SK-N-MC (cell line): Measurements from ENCODE around the gene BTN3A1.
"Not testable (repeated sequence)": the region's sequence is repeated elsewhere in the genome, so short reads cannot be mapped to it uniquely, and the experiment has no call there.

Experiments used
- DNase-seq: peaks from one replicate; pipeline ENCODE4 v3.0.0-alpha.2; 2011; ENCODE audit warnings: low read depth, low spot score
- H3K27ac ChIP-seq: fragments of 200-600 bp; sonication (generic); 2 replicates; pipeline ENCODE4 v1.5.1; 2016; ENCODE audit warnings: mixed run types
- H3K36me3 ChIP-seq: fragments of 200-600 bp; sonication (generic); 2 replicates; pipeline ENCODE4 v1.6.1; 2017; ENCODE audit warnings: antibody characterized with exemption, low read length, mixed read lengths; ENCODE audit not compliant: insufficient read depth
- H3K4me3 ChIP-seq: fragments of 200-600 bp; sonication (generic); 2 replicates; pipeline ENCODE4 v1.5.1; 2016
- H3K9ac ChIP-seq: fragments of 200-600 bp; sonication (generic); 2 replicates; pipeline ENCODE4 v1.8.0; 2017; ENCODE audit warnings: mixed run types, mixed read lengths; ENCODE audit not compliant: insufficient read length
- H3K9me3 ChIP-seq: fragments of 200-600 bp; sonication (generic); 2 replicates; pipeline ENCODE4 v1.6.1; 2017; ENCODE audit warnings: low read depth, mild to moderate bottlenecking, antibody characterized with exemption, low read length, moderate library complexity, mixed read lengths
- EZH2 ChIP-seq: fragments of 200-600 bp; sonication (generic); IDR thresholded peaks from one replicate; pipeline ENCODE4 v1.6.1; 2017; ENCODE audit warnings: antibody characterized with exemption
- FOXP2 ChIP-seq: optimal IDR thresholded peaks from 2 replicates; pipeline ENCODE3; 2011; ENCODE audit warnings: mild to moderate bottlenecking, moderate library complexity; ENCODE audit not compliant: insufficient read depth; ENCODE audit errors: extremely low read length, control extremely low read depth
- POLR2AphosphoS5 ChIP-seq: IDR thresholded peaks from 2 replicates; pipeline ENCODE4 v1.6.1; 2012; ENCODE audit warnings: mild to moderate bottlenecking, low read depth, low read length, borderline replicate concordance

BTN3A1 gene

GRCh38 chr6:26361544-26361943 is 40.5 kb upstream of the BTN3A1 start:
- no peaks in the 10 kb centered on the region for H3K36me3 ChIP-seq
- no peak overlapping the region for H3K27ac ChIP-seq
- TF ChIP-seq FOXP2 = no peak
- no peak for TF ChIP-seq POLR2AphosphoS5
- no peak for TF ChIP-seq EZH2
- no peaks in the 10 kb centered on the region for H3K9me3 ChIP-seq
- no peak for DNase-seq
- no peak overlapping the region for H3K9ac ChIP-seq
- H3K4me3 ChIP-seq = no peak overlapping the region

DNA sequence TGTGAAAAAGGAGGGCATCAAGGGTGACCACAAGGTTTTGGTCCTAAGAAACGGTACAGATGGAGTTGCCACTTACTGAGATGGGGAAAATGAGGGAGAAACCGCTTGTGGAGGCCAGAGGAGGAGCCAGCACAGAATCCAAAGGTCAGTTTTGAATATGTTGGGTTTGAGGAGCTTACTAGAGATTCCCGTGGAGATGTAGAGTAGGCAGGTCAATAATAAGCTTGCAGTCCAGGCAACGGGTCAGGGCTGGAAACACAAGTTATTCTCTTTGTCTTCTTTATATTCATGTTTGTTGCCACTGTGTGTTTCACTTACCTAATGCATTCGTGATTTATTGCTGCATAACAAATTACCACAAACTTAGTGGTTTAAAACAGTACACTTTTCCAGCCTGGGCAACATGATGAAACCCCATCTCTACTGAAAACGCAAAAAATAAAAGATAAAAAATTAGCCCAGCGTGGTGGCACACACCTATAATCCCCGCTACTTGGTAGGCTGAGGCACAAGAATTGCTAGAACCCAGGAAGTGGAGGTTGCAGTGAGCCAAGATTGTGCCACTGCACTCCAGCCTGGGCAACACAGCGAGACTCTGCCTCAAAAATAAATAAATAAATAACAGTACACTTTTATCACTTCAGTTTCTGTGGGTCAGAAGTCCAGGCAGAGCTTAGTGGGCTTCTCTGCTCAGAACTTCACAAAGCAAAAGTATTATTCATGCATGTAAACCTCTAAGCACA is 39.8 kb upstream of the BTN3A1 start:
- no peak overlapping the region for H3K27ac ChIP-seq
- no peak for TF ChIP-seq EZH2
- no peak for TF ChIP-seq FOXP2
- no peak for TF ChIP-seq POLR2AphosphoS5
- no peaks in the 10 kb centered on the region for H3K36me3 ChIP-seq
- no peak for DNase-seq
- H3K9me3 ChIP-seq = no peaks in the 10 kb centered on the region
- H3K9ac ChIP-seq = no peak overlapping the region
- no peak overlapping the region for H3K4me3 ChIP-seq

DNA sequence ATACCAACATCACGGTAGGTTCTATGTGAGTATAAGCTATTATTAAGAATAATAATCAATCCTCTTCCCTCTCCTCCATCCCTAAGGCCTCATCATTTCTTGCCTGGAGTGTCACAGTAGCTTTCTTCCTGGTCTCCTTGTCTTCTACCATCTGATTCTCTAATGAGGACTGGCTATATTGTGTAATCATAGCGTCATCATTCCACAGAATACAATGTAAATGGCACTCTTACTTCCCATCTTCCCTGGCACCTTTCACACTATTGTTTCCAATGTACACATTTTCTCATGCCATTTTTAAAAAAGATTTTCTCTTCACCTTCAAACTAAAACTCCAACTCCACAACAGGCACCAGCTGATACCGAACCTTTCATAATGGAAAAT is 39.2 kb upstream of the BTN3A1 start:
- DNase-seq = no peak
- no peaks in the 10 kb centered on the region for H3K9me3 ChIP-seq
- TF ChIP-seq FOXP2 = no peak
- no peak for TF ChIP-seq POLR2AphosphoS5
- no peak for TF ChIP-seq EZH2
- H3K36me3 ChIP-seq = no peaks in the 10 kb centered on the region
- no peak overlapping the region for H3K4me3 ChIP-seq
- no peak overlapping the region for H3K9ac ChIP-seq
- no peak overlapping the region for H3K27ac ChIP-seq

DNA sequence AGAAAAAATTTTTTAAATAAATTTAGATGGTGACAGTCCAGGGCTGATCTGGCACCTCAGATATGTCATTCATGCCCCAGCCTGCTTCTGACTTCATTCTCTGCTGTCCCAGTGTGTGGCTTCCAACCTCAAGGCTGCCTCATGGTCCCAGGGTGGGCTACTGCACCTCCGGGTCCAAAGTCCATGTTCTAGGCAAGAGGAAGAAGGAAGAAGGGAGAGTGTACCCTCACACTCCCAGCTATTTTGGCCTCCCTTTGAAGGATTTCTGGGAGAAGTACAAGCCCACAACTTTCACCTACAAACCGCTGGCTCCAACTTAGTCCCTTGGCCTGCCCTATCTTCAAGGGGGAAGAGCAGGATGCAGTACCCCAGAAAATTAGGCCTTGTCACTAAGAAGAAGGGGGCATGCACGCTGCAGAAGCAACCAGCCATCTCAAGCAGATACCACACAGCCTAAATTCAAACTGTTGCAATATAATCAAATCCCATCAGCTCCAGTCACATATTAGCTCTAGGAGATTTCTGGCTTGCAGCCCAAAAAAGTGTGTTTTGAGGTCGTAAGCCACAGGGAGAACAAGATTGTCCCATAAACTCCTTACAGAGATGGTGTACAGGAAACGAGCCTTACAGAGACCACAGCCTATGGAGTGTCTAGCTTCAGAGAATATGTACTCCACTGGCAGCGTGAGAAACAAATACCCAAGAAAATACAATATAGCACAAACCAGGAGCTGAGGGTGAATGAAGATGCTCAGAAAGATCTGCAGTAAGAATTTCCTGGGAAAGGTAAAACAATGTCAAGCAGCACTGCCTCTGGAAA is 38.0 kb upstream of the BTN3A1 start:
- TF ChIP-seq FOXP2 = no peak
- Histone ChIP-seq H3K27ac (peak overlapping the region; percentile 94), H3K4me3 (peak overlapping the region; percentile 80), H3K9ac (peak overlapping the region; percentile 47), H3K36me3 (no peaks in the 10 kb centered on the region), H3K9me3 (no peaks in the 10 kb centered on the region)
- no peak for DNase-seq

GRCh38 chr6:26365633-26365995 is 36.5 kb upstream of the BTN3A1 start:
- H3K4me3 ChIP-seq = peak overlapping the region; percentile 80
- H3K9ac ChIP-seq = peak overlapping the region; percentile 67
- peak overlapping the region; percentile 94 for H3K27ac ChIP-seq
- DNase-seq = no peak
- no peaks in the 10 kb centered on the region for H3K36me3 ChIP-seq
- TF ChIP-seq FOXP2 (no peak), POLR2AphosphoS5 (no peak), EZH2 (no peak)
- no peaks in the 10 kb centered on the region for H3K9me3 ChIP-seq

GRCh38 chr6:26366504-26366903 is 35.6 kb upstream of the BTN3A1 start:
- no peak overlapping the region; the same call in none of the 2 replicates for H3K4me3 ChIP-seq
- TF ChIP-seq POLR2AphosphoS5 (no peak), EZH2 (no peak), FOXP2 (no peak)
- no peaks in the 10 kb centered on the region for H3K36me3 ChIP-seq
- no peak overlapping the region for H3K9ac ChIP-seq
- H3K9me3 ChIP-seq = no peaks in the 10 kb centered on the region
- no peak for DNase-seq
- H3K27ac ChIP-seq = peak overlapping the region; percentile 94; the same call in 1 of the 2 replicates

GRCh38 chr6:26367114-26367513 is 35.0 kb upstream of the BTN3A1 start:
- no peaks in the 10 kb centered on the region for H3K9me3 ChIP-seq
- no peak overlapping the region for H3K27ac ChIP-seq
- DNase-seq = no peak
- TF ChIP-seq EZH2 (no peak), POLR2AphosphoS5 (no peak), FOXP2 (no peak)
- no peaks in the 10 kb centered on the region for H3K36me3 ChIP-seq
- H3K4me3 ChIP-seq = no peak overlapping the region
- no peak overlapping the region for H3K9ac ChIP-seq

GRCh38 chr6:26371813-26372212 is 30.3 kb upstream of the BTN3A1 start:
- not testable (repeated sequence) for H3K27ac ChIP-seq, H3K9ac ChIP-seq, H3K36me3 ChIP-seq, H3K9me3 ChIP-seq, H3K4me3 ChIP-seq, DNase-seq
